HG03460 (cell line): ENCODE data around the gene ABHD16B.
A peak's percentile ranks its signal among the peaks of the same experiment; 100 is the strongest.

Source experiments
- ATAC-seq: cut with Tn5 transposase; IDR thresholded peaks from one replicate; pipeline ENCODE4 v1.9.1; 2021; ENCODE audit not compliant: unreplicated experiment

Gene ABHD16B

GRCh38 chr20:63894358-63895201 is 33.3 kb downstream of the ABHD16B start, which contains the start of gene DNAJC5:
TSS of gene DNAJC5 (plus strand) at chr20:63895126. CDS start at chr20:63928346, 33,220 bp downstream.
- ATAC-seq: peak; percentile 79

- no peak for ATAC-seq
Measured at GRCh38 chr20:63895202-63895951, 34.1 kb downstream of the ABHD16B start.

DNA sequence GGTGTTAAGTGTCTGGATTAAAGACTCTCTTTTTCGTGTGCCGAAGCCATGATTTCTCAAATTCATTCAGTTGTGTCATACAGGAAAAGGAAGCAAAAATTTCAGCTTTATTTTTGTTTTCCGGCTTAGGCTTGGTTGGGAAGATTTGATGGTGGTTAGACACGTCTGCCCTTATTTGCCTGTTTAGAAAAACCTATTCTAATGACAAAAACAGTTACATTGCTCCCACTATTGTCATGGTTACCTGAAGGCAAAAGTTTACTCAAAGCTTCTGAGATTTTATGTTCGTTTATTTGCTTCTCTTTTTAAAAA is 34.6 kb downstream of the ABHD16B start:
- ATAC-seq: no peak

GRCh38 chr20:63896264-63897105 is 35.2 kb downstream of the ABHD16B start:
- ATAC-seq: no peak

DNA sequence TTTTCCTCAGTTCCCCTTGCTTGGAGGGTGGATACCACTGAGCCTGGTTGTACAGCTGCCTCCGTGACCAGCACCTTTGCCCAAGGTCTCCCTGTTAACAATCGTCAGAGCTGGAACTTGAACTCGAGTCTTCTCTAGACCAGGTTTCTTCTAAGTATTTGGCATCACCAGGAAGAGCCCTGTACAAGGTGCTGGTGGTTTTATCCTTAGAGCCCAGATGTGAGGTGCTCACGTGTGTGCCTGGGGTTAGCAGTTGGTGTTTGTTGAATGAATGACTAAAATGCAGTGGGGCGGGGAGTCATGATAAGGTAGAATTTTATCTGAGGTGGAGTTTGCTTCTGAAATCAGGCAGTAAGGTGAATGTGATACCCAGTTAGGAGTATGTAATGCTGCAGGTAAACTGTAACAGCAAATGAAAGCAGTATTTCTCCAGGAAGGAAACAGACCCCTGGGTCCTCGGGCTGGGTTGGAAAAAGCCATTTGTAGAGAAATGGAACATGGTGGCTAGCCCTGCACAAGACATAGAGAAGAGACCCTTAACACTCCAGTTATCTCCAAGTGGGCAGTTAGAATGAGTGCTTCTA is 36.8 kb downstream of the ABHD16B start:
- ATAC-seq: no peak

- ATAC-seq: no peak
Measured at GRCh38 chr20:63898882-63899558, 37.7 kb downstream of the ABHD16B start.

DNA sequence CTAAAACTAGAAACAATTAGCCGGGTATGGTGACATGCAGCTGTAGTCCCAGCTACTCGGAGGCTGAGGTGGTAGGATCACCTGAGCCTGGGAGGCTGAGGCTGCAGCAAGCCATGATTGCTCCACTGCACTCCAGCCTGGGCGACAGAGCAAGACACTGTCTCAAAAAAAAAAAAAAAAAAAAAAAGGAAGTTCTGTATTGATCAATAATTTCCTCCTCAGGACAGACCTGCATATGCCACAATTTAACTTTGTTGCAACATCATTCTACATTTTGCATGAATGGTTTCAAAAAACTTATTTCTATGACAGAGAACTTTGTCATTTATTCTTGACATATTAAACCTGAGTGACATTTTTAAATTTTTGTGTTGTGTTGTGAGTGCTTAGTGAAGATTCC is 39.1 kb downstream of the ABHD16B start:
- no peak for ATAC-seq

DNA sequence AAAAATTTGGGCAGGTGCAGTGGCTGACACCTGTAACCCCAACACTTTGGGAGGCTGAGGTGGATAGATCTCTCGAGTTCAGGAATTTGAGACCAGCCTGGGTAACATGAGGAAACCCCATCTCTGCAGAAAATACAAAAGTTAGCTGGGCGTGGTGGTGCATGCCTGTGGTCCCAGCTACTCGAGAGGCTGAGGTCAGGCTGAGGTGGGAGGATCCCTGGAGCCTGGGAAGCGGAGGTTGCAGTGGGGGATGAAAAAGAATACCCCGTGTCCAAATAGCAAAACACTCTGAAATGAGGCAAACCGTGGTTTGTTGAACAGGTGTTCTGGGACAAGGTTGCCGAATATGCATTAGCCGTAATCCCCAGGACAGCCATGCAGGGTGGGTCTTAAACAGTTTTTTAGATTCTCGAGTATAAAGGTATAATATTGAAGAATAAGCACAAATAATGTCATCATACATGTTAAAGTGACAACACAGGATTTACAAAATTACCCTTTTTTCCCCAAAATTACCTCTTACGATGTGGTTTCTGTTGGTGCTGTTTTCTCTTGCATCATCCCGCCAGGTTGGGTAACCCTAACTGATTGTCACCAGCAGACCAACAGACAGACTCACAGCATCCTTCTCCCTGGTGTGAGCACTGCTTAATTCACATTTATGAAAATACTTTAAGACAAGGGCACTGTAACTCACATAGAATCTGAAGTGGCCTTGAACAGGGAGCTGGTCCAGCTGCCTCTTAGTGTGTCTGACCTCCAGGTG is 42.7 kb downstream of the ABHD16B start:
- ATAC-seq: no peak

GRCh38 chr20:63908008-63908682 is 46.8 kb downstream of the ABHD16B start:
- ATAC-seq: no peak

DNA sequence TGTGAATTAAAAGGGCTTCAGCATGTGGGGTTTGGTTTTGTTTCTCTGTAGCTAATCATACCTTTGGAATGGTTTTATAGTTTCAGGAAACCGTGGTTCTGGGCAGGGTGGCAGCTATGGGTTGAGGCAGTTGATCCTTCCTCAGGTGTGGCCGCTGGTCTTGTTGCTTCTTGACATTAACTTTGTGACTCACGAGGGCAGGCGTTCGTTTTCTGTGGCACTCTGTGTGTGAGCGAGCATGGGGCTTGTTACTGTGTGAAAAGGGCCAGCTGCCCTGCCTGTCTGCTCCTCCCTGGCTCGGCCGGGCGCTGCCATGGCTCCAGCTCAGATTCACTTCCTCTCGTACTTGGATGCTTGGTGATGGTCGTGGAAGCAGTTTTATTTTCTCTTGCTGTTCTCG is 49.9 kb downstream of the ABHD16B start:
- ATAC-seq: no peak
